Fibroblast of skin of left biceps (primary cell): ENCODE results near the gene PAMR1.

ENCODE experiments used
- DNase-seq, 2 experiments: peaks; one replicate each; pipeline ENCODE4 v3.0.0-alpha.2; 2013; ENCODE audit warnings: low read depth in 2 of 2

The PAMR1 gene

GRCh38 chr11:35494957-35495490, 30.4 kb downstream of the PAMR1 start:
- no peak for DNase-seq

GRCh38 chr11:35491231-35491871, 34.1 kb downstream of the PAMR1 start:
- DNase-seq: peak; percentile 95 to 96

GRCh38 chr11:35488117-35488516, 37.3 kb downstream of the PAMR1 start:
- no peak for DNase-seq

DNA sequence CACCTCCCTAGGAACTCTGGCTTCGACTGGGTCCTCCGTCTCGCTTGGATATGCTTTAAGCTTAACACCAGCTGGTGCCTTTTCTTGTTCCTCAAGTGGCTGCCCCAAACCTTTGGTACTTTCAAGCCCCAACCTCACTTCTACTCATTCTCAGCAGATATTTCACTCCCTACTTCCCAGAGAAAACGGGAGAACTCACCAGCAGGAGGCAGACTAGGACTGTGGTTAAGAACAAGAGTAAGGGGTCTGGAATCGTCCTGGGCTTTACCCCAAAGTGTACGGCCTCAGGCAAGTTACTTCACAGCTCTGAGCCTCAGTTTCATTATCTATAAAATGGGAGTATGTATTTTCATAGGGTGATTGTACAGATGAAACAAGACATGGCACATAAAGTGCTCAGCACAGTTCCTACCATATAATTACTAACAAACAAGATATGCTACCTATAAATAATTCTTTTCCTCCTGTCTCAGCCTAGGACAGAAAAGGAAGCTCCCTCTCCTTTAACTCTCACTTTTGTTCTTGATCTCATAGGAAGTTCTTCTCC, 37.8 kb downstream of the PAMR1 start:
- DNase-seq: no peak

- no peak for DNase-seq
Observed at GRCh38 chr11:35486934-35487333, 38.5 kb downstream of the PAMR1 start.

- DNase-seq: no peak
Observed at GRCh38 chr11:35486446-35486845, 39.0 kb downstream of the PAMR1 start.

- DNase-seq: peak in 1 of 2 experiments; percentile 41
Observed at GRCh38 chr11:35485656-35486322, 39.6 kb downstream of the PAMR1 start.

GRCh38 chr11:35484435-35484834, 41.0 kb downstream of the PAMR1 start:
- DNase-seq: peak in 1 of 2 experiments; percentile 56

- DNase-seq: peak; percentile 70 to 78
Observed at GRCh38 chr11:35483131-35483820, 42.1 kb downstream of the PAMR1 start.

GRCh38 chr11:35479731-35480130, 45.7 kb downstream of the PAMR1 start:
- no peak for DNase-seq

- no peak for DNase-seq
Observed at GRCh38 chr11:35478471-35479091, 46.8 kb downstream of the PAMR1 start.

GRCh38 chr11:35477901-35478300, 47.5 kb downstream of the PAMR1 start:
- DNase-seq: no peak

GRCh38 chr11:35474688-35475087, 50.7 kb downstream of the PAMR1 start:
- DNase-seq: no peak

- DNase-seq: no peak
Observed at GRCh38 chr11:35473795-35474374, 51.5 kb downstream of the PAMR1 start.

DNA sequence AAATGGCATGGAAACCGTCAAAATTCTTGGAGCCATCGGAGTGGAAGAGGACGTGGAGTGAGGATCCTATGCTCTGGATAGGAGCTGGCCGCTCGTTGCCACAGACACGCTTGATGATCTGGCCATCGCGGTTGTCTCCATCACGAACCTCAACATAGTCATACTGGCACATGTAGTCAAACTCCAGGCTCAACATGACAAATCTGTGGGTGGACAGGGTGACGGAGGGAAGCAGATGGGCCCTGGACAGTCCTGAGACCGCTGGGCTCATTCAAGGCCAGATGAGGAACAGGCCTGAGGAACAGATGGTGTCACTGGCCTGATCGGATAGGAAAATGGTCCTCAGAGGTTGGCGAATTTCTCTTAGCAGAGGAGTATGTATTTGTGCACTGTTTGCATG, 54.8 kb downstream of the PAMR1 start:
- no peak for DNase-seq

DNA sequence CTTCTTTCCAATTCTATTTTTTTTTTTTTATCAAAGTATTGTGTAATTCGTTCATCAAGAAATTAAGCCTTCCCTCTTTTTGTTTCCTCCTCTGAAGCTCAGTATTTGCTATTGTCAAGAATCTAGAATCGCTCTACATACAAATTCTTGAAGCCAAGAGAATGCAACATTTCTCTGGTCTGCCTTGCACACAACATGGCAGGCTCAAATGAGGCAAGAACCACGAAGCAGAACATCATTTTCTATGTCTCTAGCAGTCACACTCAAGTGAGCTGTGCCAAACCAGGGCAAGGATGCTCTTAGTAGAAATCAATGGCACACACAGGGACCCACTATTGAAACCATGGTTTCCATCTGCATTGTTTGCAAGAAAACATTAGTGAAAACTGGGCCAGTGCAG, 59.4 kb downstream of the PAMR1 start:
- no peak for DNase-seq

DNA sequence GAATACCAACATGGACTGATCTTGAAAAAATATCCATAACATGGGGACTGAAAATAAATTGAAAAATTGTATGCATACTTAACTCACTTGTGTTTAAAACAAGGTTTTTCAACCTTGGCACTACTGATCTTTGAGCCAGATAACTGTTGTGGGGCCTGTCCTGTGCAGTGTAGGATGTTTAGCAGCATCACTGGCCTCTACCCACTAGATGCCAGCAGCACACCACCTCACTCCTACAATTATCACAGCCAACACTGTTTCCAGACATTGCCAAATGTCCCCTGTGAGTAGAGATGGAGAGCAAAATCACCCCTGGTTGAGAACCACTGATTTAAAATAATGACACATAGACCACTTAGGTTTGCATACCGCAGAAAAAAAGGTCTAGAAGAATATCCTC, 61.1 kb downstream of the PAMR1 start:
- no peak for DNase-seq

DNA sequence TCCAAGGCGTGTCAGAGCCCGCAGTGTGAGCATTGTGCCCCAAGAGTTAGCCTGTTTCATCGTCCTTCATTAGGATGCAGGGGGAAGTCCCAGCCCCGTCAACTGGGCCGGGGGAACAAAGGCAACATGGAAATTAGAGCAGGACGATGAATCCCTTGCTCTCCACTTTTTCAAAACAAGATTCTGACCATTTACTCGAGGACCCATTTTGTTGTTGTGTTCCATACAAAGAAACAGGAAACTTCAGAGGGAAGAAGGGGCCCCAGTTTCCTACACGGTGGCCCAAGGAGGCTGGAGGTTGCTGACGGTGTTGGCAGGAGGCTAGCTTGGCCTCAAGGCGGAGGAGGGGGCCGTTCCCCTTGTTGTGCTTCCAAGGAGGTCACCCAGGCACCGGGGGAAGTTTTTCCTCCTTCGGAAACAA, 62.1 kb downstream of the PAMR1 start:
- no peak for DNase-seq

- no peak for DNase-seq
Observed at GRCh38 chr11:35461917-35462538, 63.4 kb downstream of the PAMR1 start.

GRCh38 chr11:35459489-35459888, 65.9 kb downstream of the PAMR1 start:
- no peak for DNase-seq

GRCh38 chr11:35458846-35459245, 66.6 kb downstream of the PAMR1 start:
- DNase-seq: peak; percentile 12 to 17
